ENCODE data around the gene HOOK2.

The HOOK2 gene

DNA sequence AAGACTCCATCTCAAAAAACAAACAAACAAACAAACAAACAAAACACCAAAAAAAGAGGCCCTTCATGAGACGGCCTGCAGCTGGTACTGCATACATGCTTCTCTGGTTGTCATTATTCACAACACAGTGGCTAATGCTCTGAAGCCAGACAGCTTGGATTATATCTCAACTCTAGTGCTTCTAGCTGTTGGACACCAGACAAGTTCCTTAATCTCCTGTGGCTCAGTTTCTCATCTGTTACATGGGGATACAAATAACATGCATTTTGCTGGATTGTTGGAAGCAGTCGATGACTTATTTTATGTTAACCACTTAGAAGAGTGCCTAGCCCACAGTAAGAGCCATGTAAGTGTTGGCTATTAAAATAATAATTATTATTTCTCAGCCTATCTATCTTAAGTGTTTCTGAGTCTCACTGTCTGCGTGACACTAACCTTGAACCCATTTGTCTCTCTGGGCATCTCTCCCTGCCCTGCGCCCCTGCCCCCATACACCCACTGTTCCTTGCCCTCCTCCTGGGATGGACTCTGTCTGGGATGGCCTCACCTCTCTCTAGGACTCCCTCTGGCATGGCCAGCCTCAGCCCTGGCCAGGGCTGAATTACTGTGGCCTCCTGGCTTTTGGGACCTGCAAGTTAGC lies 12.8 kb upstream of the HOOK2 start:
- no peaks in the 10 kb centered on the region for H3K9me3 Mint-ChIP-seq
- H3K36me3 Mint-ChIP-seq = peaks cover 9% of the 10 kb centered on the region
- H3K27me3 Mint-ChIP-seq = no peaks in the 10 kb centered on the region
- no peak for ATAC-seq
- peak overlapping the region; percentile 90 for H3K4me3 Mint-ChIP-seq
- H3K27ac Mint-ChIP-seq = peak overlapping the region; percentile 92
- H3K4me1 Mint-ChIP-seq = peaks cover 25% of the 10 kb centered on the region

DNA sequence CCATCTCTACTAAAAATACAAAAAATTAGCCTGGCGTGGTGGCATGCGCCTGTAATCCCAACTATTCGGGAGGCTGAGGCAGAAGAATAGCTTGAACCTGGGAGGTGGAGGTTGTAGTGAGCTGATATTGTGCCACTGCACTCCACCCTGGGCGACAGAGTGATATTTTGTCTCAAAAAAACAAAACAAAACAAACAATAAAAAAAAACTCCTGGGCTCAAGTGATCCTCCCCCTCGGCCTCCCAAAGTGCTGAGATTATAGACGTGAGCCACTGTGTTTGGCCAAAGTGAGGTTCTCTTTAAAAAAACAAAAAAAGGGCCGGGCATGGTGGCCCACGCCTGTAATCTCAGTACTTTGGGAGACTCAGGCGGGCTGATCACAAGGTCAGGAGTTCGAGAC lies 12.1 kb upstream of the HOOK2 start:
- Mint-ChIP-seq H3K27me3 (no peaks in the 10 kb centered on the region), H3K9me3 (no peaks in the 10 kb centered on the region), H3K4me3 (no peak overlapping the region), H3K27ac (peak overlapping the region; percentile 92), H3K4me1 (peaks cover 25% of the 10 kb centered on the region), H3K36me3 (peaks cover 2% of the 10 kb centered on the region)
- ATAC-seq = no peak

DNA sequence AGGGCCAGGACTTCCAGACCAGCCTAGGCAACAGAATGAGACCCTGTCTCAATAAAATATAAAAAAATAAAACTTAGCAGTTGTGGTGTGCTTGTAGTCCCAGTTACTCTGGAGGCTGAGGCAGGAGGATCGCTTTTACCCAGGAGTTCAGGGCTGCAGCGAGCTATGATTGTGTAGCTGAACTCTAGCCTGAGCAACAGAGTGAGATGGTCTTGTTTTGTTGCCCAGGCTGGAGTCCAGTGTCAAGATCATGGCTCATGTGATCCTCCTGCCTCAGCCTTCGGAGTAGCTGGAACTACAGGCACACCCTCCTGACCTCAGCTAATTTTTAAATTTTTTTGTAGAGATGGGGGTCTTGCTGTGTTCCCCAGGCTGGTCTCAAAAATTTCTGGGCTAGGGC lies 11.6 kb upstream of the HOOK2 start:
- Mint-ChIP-seq H3K27ac (no peak overlapping the region), H3K9me3 (no peaks in the 10 kb centered on the region), H3K4me1 (peaks cover 30% of the 10 kb centered on the region), H3K27me3 (no peaks in the 10 kb centered on the region), H3K4me3 (no peak overlapping the region), H3K36me3 (no peaks in the 10 kb centered on the region)
- ATAC-seq = no peak

DNA sequence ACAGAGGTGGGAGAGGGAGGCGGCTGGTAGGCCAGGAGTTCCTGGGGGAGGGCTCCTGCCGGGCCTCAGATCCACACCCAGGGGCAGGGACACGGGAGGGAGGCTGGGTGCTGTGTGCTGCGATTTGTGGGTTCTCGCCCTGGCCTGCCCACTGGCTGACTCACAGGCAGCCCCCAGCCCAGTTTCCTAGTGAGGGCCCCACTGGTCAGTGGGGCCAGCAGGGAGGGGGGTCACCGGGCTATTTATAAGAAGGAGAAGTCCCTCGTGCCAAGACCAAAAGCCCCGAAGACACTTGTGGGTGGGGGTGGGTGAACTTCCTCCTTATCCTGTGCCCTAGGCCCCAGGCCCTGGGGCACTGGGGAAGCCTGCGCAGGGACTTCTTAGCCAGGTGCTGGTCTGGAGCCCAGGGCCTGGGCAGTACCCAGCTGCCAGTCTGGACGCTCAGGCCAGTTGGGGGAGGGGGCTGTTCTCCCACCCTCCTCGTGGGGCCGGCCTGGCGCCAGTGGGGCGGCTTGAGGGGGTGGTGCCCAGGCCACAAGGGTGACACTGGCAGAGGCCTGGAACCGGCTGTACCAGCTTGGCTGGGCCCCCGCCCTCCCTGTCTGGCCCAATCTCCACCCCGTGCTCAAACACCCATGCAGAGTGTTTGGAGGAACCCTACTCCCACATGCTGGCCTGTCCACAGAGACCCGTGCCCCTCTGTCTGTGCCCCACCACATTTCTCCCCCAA lies 11.0 kb upstream of the HOOK2 start:
- no peak for ATAC-seq
- H3K27me3 Mint-ChIP-seq = no peaks in the 10 kb centered on the region
- no peaks in the 10 kb centered on the region for H3K36me3 Mint-ChIP-seq
- H3K4me1 Mint-ChIP-seq = peaks cover 36% of the 10 kb centered on the region
- H3K4me3 Mint-ChIP-seq = no peak overlapping the region
- no peaks in the 10 kb centered on the region for H3K9me3 Mint-ChIP-seq
- no peak overlapping the region for H3K27ac Mint-ChIP-seq

DNA sequence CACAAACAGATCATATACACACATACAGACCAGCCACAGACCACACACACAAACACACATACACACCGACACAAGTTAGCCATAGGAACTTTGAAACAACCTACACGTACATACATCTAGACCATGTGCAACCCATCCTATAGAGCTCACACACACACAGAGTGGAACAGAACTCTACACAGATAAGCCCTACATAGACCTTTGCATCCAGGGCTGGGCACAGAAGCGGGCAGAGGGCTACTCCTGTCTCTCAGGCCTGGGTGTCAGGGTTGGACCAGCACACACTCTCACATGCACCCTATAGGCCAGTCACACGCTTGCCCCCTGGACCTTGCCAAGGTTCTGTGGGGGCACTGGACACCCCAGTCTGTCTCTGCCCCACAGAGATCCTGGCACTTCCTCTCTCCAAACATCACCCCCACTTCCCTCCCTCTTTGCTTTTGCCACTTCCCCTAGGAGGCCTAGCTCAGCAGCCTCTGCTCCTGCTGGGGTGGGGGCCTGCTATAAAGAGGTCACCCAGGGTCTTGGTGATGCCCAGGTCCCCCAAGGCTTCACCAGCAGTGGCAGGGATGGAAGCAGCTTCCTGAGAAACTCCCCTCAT lies 10.2 kb upstream of the HOOK2 start:
- no peak overlapping the region for H3K4me3 Mint-ChIP-seq
- no peaks in the 10 kb centered on the region for H3K36me3 Mint-ChIP-seq
- H3K27me3 Mint-ChIP-seq = no peaks in the 10 kb centered on the region
- no peak for ATAC-seq
- no peak overlapping the region for H3K27ac Mint-ChIP-seq
- H3K4me1 Mint-ChIP-seq = peaks cover 29% of the 10 kb centered on the region
- no peaks in the 10 kb centered on the region for H3K9me3 Mint-ChIP-seq

DNA sequence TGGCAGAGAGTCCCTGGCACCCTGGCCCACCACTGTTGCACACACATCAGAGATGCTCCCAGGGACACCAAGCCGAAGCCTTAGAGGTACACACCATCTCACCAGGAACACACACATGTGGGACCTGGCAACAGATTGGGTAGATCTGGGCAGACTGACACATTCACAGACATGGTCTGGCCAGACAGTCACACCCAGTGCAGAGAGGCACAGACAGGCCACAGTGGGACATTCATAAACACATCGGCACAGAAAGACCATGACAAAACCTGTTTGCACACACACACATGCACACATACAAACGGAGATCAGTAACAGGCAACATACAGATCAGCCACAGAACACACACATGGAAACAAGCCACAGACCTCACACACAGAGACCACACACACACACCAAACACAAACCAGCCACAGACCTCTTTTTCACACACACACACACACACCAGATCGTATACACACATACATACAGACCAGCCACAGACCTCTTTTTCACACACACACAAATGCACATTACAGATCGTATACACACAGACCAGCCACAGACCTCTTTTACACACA lies 9.6 kb upstream of the HOOK2 start:
- no peak for ATAC-seq
- H3K4me3 Mint-ChIP-seq = no peak overlapping the region

DNA sequence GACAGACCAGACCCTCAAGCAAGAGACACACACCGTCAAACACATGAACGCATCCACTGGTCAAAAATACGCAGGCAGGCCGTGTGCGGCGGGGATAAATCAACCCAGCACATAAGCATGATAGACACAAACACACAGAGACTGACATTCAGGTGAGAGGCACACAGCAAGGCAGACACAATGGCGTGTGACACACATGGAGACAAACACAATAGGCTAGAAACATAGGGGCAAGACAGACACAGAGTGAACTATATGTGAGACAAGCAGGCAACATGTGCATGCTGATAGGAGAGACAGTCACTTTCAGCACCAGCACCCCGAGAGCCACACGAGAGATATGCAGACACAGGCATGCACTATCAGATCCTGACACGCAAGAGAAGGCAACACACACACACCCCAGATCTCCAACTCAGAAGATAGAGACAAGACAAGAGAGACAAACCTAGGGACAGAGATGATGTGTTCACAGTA lies 9.1 kb upstream of the HOOK2 start:
- Mint-ChIP-seq H3K4me1 (peaks cover 27% of the 10 kb centered on the region), H3K9me3 (no peaks in the 10 kb centered on the region), H3K36me3 (no peaks in the 10 kb centered on the region), H3K27ac (no peak overlapping the region), H3K4me3 (no peak overlapping the region), H3K27me3 (no peaks in the 10 kb centered on the region)
- ATAC-seq = no peak

More for the DNA sequence above, 9.6 kb upstream of the HOOK2 start:
- Mint-ChIP-seq H3K27ac (no peak overlapping the region), H3K9me3 (no peaks in the 10 kb centered on the region), H3K4me1 (peaks cover 25% of the 10 kb centered on the region), H3K27me3 (no peaks in the 10 kb centered on the region), H3K36me3 (no peaks in the 10 kb centered on the region)

DNA sequence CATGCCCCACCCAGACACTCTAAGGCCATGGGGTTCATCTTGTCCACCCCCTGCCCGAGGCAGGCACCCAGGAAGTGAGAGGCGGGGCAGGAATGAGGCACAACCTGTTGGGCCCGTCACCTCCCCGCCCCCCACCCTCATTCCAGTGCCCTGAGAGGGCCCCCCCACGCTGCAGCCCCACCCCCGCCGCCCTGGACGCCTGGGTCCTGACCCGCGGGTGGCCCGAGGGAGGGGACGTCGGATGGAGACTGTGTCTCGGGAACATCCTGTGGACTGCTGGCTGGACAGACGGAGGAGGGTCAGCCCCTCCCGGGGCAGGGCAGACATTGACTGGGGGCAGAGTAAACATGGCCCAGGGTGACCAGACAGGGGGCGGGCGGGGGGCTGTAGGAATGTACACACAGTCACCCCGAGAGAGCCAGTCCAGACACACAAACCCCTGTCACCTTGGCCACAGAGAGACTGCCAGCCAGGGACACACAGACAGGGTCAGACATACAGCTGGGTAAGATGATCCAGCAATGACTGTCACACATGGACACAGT lies 8.6 kb upstream of the HOOK2 start:
- peak overlapping the region; percentile 50 for H3K4me3 Mint-ChIP-seq

DNA sequence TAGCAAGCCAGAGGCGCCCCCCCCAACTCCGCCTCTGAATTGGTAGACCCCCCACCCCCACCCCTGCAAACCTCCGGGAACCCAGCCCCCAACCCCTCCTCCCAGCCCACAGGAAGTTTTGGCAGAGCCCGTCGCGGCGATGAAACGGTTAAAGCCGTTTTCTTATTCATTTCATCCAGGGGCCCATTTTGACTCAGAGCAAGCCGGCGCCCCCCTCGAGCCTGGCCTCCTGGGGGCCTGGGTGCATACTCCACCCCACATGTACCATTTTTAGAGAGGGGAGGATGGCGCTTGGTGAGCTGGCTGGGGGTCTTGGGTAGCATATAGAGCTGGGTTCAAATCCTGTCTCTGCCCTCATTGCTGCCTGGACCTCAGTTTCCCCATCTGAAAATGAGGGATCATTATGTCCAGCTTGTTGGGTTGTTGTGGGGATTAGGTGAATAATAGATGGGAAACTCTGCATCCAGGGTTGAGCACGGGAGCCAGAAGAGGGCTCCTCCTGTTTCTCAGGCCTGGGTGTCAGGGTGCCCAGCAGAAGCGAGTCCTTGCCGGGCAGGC lies 8.0 kb upstream of the HOOK2 start:
- Mint-ChIP-seq H3K4me3 (peak overlapping the region; percentile 50), H3K4me1 (peaks cover 27% of the 10 kb centered on the region), H3K27me3 (no peaks in the 10 kb centered on the region), H3K9me3 (no peaks in the 10 kb centered on the region), H3K27ac (no peak overlapping the region), H3K36me3 (no peaks in the 10 kb centered on the region)
- ATAC-seq = peak; percentile 3

More for the DNA sequence above, 8.6 kb upstream of the HOOK2 start:
- no peaks in the 10 kb centered on the region for H3K27me3 Mint-ChIP-seq
- H3K27ac Mint-ChIP-seq = no peak overlapping the region
- H3K9me3 Mint-ChIP-seq = no peaks in the 10 kb centered on the region
- H3K4me1 Mint-ChIP-seq = peaks cover 27% of the 10 kb centered on the region
- no peak for ATAC-seq
- no peaks in the 10 kb centered on the region for H3K36me3 Mint-ChIP-seq

DNA sequence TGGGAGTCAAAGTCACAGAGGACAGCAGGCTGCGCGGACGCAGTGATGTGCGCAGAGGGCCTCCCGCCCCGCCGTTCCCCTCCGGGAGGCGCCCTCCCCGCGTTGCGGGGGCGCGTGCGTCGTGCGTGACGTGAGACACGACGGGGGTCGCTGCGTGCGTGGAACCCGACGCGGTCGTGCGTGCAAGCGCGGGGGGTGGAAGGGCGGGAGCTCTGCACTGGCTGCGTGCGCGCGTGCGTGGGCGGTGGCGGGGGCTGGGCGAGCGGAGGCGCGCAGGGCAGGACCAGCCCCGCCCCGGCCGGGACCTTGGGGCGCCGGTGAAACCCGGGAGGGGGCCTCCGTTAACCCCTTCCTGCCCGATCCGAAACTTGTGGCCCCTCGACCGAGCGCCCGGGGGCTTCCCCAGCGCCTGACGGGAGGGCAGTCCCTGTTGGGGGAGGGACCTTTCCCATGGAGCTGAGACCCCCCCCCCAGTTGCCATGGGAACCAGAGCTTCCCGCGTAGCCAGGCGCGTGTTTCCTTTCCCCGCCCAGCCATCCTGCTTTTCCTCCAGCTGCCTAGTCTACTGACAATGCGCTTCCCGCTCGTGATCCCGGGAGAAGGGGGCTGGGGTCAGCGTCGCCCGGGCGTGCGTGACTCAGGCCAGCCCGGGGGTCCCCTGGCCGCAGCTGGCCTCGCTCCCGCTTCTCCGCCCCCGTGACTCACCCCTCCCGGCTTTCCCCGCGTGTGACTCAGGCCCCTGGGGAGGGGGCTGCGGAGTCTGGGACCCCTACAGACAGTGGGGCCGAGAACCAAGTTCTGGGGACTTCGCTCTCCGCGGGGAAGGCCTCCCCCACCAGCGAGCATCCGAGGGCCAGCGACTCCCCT lies 7.3 kb upstream of the HOOK2 start:
- Mint-ChIP-seq H3K27me3 (no peaks in the 10 kb centered on the region), H3K4me3 (peak overlapping the region; percentile 83), H3K4me1 (peaks cover 30% of the 10 kb centered on the region), H3K36me3 (no peaks in the 10 kb centered on the region), H3K9me3 (no peaks in the 10 kb centered on the region), H3K27ac (no peak overlapping the region)
- ATAC-seq = peak; percentile 69

DNA sequence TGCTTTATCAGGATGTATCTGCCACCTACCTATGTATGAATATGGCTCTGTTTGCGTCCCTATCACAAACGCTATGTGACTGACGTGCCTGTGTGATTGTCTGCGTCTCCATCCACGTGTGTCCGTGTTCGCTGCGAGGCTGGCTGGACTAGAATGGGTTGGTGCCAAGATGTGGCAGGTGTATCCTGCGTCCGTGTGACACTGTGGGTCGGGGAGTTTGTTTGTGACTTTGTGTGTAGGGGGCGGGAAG lies 6.7 kb upstream of the HOOK2 start:
- peak overlapping the region; percentile 83 for H3K4me3 Mint-ChIP-seq
- H3K27me3 Mint-ChIP-seq = no peaks in the 10 kb centered on the region
- no peaks in the 10 kb centered on the region for H3K9me3 Mint-ChIP-seq
- H3K27ac Mint-ChIP-seq = no peak overlapping the region
- no peak for ATAC-seq
- H3K36me3 Mint-ChIP-seq = no peaks in the 10 kb centered on the region
- H3K4me1 Mint-ChIP-seq = peaks cover 36% of the 10 kb centered on the region

DNA sequence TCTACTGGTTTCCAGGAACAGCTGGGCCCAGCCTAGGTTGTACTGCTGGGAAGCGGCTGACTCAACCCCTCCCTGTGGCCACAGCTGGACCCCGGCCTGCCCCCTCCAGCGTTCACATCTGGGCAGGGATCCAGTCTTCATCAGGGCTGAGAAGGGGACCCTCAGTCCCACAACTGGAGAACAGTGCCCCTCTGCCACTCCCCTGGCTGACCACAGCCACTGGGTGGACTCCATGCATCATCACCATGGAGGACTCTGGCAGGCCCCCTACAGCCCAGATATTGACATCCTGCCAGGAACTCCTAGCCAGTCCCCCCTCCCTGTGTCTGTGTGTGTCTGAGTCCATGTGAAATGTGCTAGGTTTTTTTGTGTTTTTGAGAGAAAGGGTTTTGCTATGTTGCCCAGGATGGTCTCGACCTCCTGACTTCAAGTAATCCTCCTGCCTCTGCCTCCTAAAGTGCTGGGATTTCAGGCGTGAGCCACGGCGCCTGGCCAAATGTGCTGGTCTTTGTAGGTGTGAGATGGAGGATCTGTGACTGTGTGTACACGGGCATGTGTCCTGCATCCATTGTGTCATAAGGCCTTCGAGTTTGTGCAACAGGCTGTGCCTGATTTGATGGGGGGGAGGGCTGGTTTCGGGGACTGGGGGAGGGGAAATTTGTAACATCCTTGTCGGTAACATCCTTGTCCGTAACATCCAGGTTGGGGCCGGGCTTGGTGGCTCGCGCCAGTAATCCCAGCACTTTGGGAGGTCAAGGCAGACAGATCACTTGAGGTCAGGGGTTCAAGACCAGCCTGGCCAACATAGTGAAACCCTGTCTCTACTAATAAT lies 4.0 kb upstream of the HOOK2 start:
- Mint-ChIP-seq H3K4me1 (peaks cover 36% of the 10 kb centered on the region), H3K27ac (peak overlapping the region; percentile 94), H3K4me3 (peak overlapping the region; percentile 68), H3K27me3 (no peaks in the 10 kb centered on the region), H3K9me3 (no peaks in the 10 kb centered on the region), H3K36me3 (no peaks in the 10 kb centered on the region)
- ATAC-seq = no peak

DNA sequence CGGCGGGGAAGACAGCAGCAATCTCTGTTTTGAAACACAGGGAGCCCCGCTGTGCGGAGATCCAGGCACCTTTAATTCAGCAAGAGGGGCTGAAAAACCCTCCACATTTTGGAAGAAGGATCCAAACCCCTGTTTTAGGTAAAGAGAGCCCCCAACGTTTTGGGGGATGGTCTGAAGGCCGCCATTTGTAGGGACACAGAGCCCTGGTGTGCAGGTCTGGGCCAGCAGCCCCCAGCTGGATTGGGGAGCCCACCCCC lies 3.5 kb upstream of the HOOK2 start:
- no peaks in the 10 kb centered on the region for H3K27me3 Mint-ChIP-seq
- no peak for ATAC-seq
- peaks cover 37% of the 10 kb centered on the region for H3K4me1 Mint-ChIP-seq
- H3K4me3 Mint-ChIP-seq = peak overlapping the region; percentile 88
- no peaks in the 10 kb centered on the region for H3K36me3 Mint-ChIP-seq
- peak overlapping the region; percentile 94 for H3K27ac Mint-ChIP-seq
- H3K9me3 Mint-ChIP-seq = no peaks in the 10 kb centered on the region

All from stimulated activated memory B cell treated with anti-CD40 and anti-IgM and Interleukin-4, amounts not matched to agents 10 μg/mL and 1 μg/mL and 100 μg/mL, for 72 hours (primary cell).